Liver (tissue), 9 donors: ENCODE data around the gene SUGCT. TPM values are rescaled to one million over a fixed set of nuclear protein-coding genes. Genes with fewer than 3 reads are reported as not detected.
A peak's percentile ranks its signal among the peaks of the same experiment; 100 is the strongest.

Experiments used
- DNase-seq: peaks from one replicate; pipeline ENCODE4 v3.0.0-alpha.2; 2017; ENCODE audit warnings: low spot score
- H3K27ac ChIP-seq, 2 donors: one replicate each; pipeline ENCODE4 v1.7.0; 2013; ENCODE audit warnings: inconsistent platforms in 2 of 2, low read length in 2 of 2, control low read depth in 1 of 2, low read depth in 1 of 2, mild to moderate bottlenecking in 1 of 2
- H3K27me3 ChIP-seq, 4 donors: one replicate each; pipeline versions ENCODE4 v1.6.1 to v1.7.0; 2013; ENCODE audit warnings: low read length in 3 of 4, inconsistent platforms in 1 of 4, mild to moderate bottlenecking in 1 of 4, moderate library complexity in 1 of 4; ENCODE audit not compliant: control insufficient read depth in 4 of 4, insufficient read depth in 4 of 4
- H3K36me3 ChIP-seq, 4 donors: one replicate each; pipeline versions ENCODE4 v1.6.1 to v1.7.0; 2013; ENCODE audit warnings: low read length in 3 of 4, mild to moderate bottlenecking in 3 of 4, low read depth in 1 of 4, moderate library complexity in 1 of 4; ENCODE audit not compliant: control insufficient read depth in 4 of 4, insufficient read depth in 3 of 4
- H3K4me1 ChIP-seq, 4 donors: one replicate each; pipeline versions ENCODE4 v1.6.1 to v1.7.0; 2013; ENCODE audit warnings: low read length in 3 of 4, mild to moderate bottlenecking in 3 of 4, moderate library complexity in 1 of 4; ENCODE audit not compliant: control insufficient read depth in 4 of 4, insufficient read depth in 4 of 4
- H3K4me3 ChIP-seq, 3 donors: one replicate each; pipeline versions ENCODE4 v1.6.1 to v1.7.0; 2013; ENCODE audit warnings: low read length in 3 of 3, control low read depth in 1 of 3, low read depth in 1 of 3, mild to moderate bottlenecking in 1 of 3
- H3K9ac ChIP-seq, 2 donors: one replicate each; pipeline ENCODE4 v1.7.0; 2013; ENCODE audit warnings: low read length in 2 of 2, mild to moderate bottlenecking in 2 of 2, moderate library complexity in 2 of 2, control low read depth in 1 of 2, low read depth in 1 of 2
- H3K9me3 ChIP-seq, 4 donors: one replicate each; pipeline versions ENCODE4 v1.6.1 to v1.7.0; 2013; ENCODE audit warnings: low read length in 3 of 4; ENCODE audit not compliant: control insufficient read depth in 4 of 4
- ATF3 ChIP-seq: IDR thresholded peaks from 2 replicates; pipeline ENCODE4 v1.6.1; 2016; ENCODE audit warnings: antibody characterized with exemption
- CTCF ChIP-seq: fragments of 150-350 bp; IDR thresholded peaks from 2 replicates; pipeline ENCODE4 v1.5.1; 2017; ENCODE audit warnings: improper control_type of control experiment, low read depth, low read length; ENCODE audit not compliant: missing input control
- EGR1 ChIP-seq, 2 donors: IDR thresholded peaks; 2 replicates each; pipeline ENCODE4 v1.6.1; 2016 to 2018; ENCODE audit warnings: antibody characterized with exemption in 2 of 2, low read depth in 2 of 2
- FOXA1 ChIP-seq: IDR thresholded peaks from 2 replicates; pipeline ENCODE4 v1.6.1; 2016; ENCODE audit warnings: antibody characterized with exemption
- FOXA2 ChIP-seq: IDR thresholded peaks from 2 replicates; pipeline ENCODE4 v1.6.1; 2016; ENCODE audit warnings: antibody characterized with exemption
- GABPA ChIP-seq, 2 donors: IDR thresholded peaks in 1 of 2; conservative IDR thresholded peaks in 1 of 2; 2 replicates each; pipeline ENCODE4 v1.6.1; 2016; ENCODE audit warnings: antibody characterized with exemption in 2 of 2, mild to moderate bottlenecking in 1 of 2, moderate library complexity in 1 of 2
- HNF4A ChIP-seq, 2 donors: conservative IDR thresholded peaks; 2 replicates each; pipeline ENCODE4 v1.6.1; 2016; ENCODE audit warnings: antibody characterized with exemption in 2 of 2, mild to moderate bottlenecking in 2 of 2
- HNF4G ChIP-seq: IDR thresholded peaks from 2 replicates; pipeline ENCODE4 v1.6.1; 2016; ENCODE audit warnings: antibody characterized with exemption
- JUND ChIP-seq, 2 donors: IDR thresholded peaks; 2 replicates each; pipeline ENCODE4 v1.6.1; 2016; ENCODE audit warnings: antibody characterized with exemption in 2 of 2
- MAX ChIP-seq: IDR thresholded peaks from 2 replicates; pipeline ENCODE4 v1.6.1; 2016; ENCODE audit warnings: antibody characterized with exemption
- NR2F2 ChIP-seq: IDR thresholded peaks from 2 replicates; pipeline ENCODE4 v1.6.1; 2016; ENCODE audit warnings: antibody characterized with exemption
- RAD21 ChIP-seq, 2 donors: IDR thresholded peaks; 2 replicates each; pipeline ENCODE4 v1.6.1; 2016; ENCODE audit warnings: antibody characterized with exemption in 2 of 2, mild to moderate bottlenecking in 2 of 2
- REST ChIP-seq: IDR thresholded peaks from 2 replicates; pipeline ENCODE4 v1.6.1; 2016; ENCODE audit warnings: antibody characterized with exemption, mild to moderate bottlenecking
- RXRA ChIP-seq, 2 donors: IDR thresholded peaks; 2 replicates each; pipeline ENCODE4 v1.6.1; 2017 to 2018; ENCODE audit warnings: antibody characterized with exemption in 2 of 2, mild to moderate bottlenecking in 1 of 2
- SP1 ChIP-seq: IDR thresholded peaks from 2 replicates; pipeline ENCODE4 v1.6.1; 2018; ENCODE audit warnings: antibody characterized with exemption, mild to moderate bottlenecking
- TAF1 ChIP-seq: conservative IDR thresholded peaks from 2 replicates; pipeline ENCODE4 v1.6.1; 2016; ENCODE audit warnings: antibody characterized with exemption, mild to moderate bottlenecking
- YY1 ChIP-seq: IDR thresholded peaks from 2 replicates; pipeline ENCODE4 v1.6.1; 2016; ENCODE audit warnings: antibody characterized with exemption, mild to moderate bottlenecking
- ZBTB33 ChIP-seq: IDR thresholded peaks from 2 replicates; pipeline ENCODE4 v1.6.1; 2016; ENCODE audit warnings: antibody characterized with exemption
- WGBS: extraction: QIAGEN DNeasy Blood & Tissue Kit; methylation state at CpG from one replicate; pipeline ENCODE4 v1.1.7; 2013; 5-methylcytosine and 5-hydroxymethylcytosine counted together
- polyA plus RNA-seq, 2 donors: library from polyadenylated mRNA; stranded (reverse) in 1 of 2; unstranded in 1 of 2; fragments of 200-250 nt in 1 of 2; fragments of >200 nt in 1 of 2; fragmentation: Nextera tagmentation in 1 of 2; extraction: Ambion mirVana in 1 of 2; gene quantifications; one replicate each; pipeline versions ENCODE4 v1.2.1 to v1.2.3, GENCODE V29; 2013 to 2015
- total RNA-seq, 2 donors: library from RNA; depleted of rRNA; stranded (reverse); fragments of >200 nt; gene quantifications; one replicate each; pipeline ENCODE4 v1.2.3, GENCODE V29; 2014
- donor health status: healthy.
- donor health status: healthy.
- donor health status: healthy.
- donor health status: healthy.
- donor health status: healthy.

Gene SUGCT
- total and polyA plus RNA-seq, 4 donors = 6.2 to 11.9 (median 9.9) TPM

GRCh38 chr7:40402661-40403060 lies 267.9 kb downstream of the SUGCT start (continued):
- TF ChIP-seq MAX (no peak), ATF3 (no peak), NR2F2 (no peak), TAF1 (no peak), ZBTB33 (no peak), HNF4G (no peak), RXRA (IDR thresholded peaks at IDR 0.05) (no peak), EGR1 (IDR thresholded peaks at IDR 0.05; ENCODE audit: low read depth in 2 of 2) (no peak)

- H3K36me3 ChIP-seq = no peaks in the 10 kb centered on the region
- 45% methylated on average over 3 of the region's 3 CpGs for WGBS
- no peak for DNase-seq
- H3K27me3 ChIP-seq = no peaks in the 10 kb centered on the region
- H3K4me1 ChIP-seq = peaks cover 3 to 24% (median 10%) of the 10 kb centered on the region in 4 donors
- H3K27ac ChIP-seq = peak overlapping the region; percentile 52 to 78
- no peak overlapping the region for H3K9ac ChIP-seq
- peaks cover 0 to 4% (median 0%) of the 10 kb centered on the region in 4 donors for H3K9me3 ChIP-seq
- H3K4me3 ChIP-seq = peak overlapping the region in 1 of 3 donors; percentile 28
- TF ChIP-seq GABPA (IDR thresholded peaks at IDR 0.05 in 1 of 2, conservative IDR thresholded peaks at IDR 0.05 in 1 of 2) (no peak), FOXA2 (peak; percentile 96), RXRA (IDR thresholded peaks at IDR 0.05) (peak; percentile 80 to 90), EGR1 (IDR thresholded peaks at IDR 0.05; ENCODE audit: low read depth in 2 of 2) (peak in 1 of 2 donors; percentile 49), FOXA1 (peak; percentile 91), JUND (IDR thresholded peaks at IDR 0.05) (peak; percentile 69 to 91), HNF4G (peak; percentile 78), MAX (peak; percentile 81), CTCF (no peak), YY1 (peak; percentile 89), RAD21 (IDR thresholded peaks at IDR 0.05) (peak; percentile 55 to 63), SP1 (peak; percentile 94), ZBTB33 (peak; percentile 79), HNF4A (conservative IDR thresholded peaks at IDR 0.05) (peak; percentile 90 to 92), NR2F2 (peak; percentile 14), REST (peak; percentile 68), TAF1 (no peak), ATF3 (peak; percentile 84)
Observed at GRCh38 chr7:40403703-40404476, 269.1 kb downstream of the SUGCT start.
